Pancreas (tissue), 10 donors: Measurements from ENCODE around the gene CORO7. TPM values are rescaled to one million over a fixed set of nuclear protein-coding genes. Genes with fewer than 3 reads are reported as not detected.

Source experiments
- ATAC-seq, 4 donors: fragments of 200-7000 bp; cut with Tn5 transposase; one replicate each; pipeline versions ENCODE4 v1.8.0 to v1.9.1; 2020; ENCODE audit warnings: mild to moderate bottlenecking in 4 of 4, moderate library complexity in 4 of 4
- DNase-seq, 6 donors: peaks; one replicate each; pipeline ENCODE4 v3.0.0-alpha.2; 2020
- FAIRE-seq: peaks from 2 replicates; lab custom pipeline; 2012; peaks lifted over from hg19 to GRCh38; lab: Jason Lieb, UNC
- H3K27ac ChIP-seq, 4 donors: fragments of 200-600 bp; sonication (generic); 1 replicate in 3 of 4; 2 replicates in 1 of 4; pipeline versions ENCODE4 v1.5.0 to v1.8.0; 2020
- H3K27me3 ChIP-seq, 4 donors: fragments of 200-600 bp; one replicate each; pipeline ENCODE4 v1.8.0; 2021
- H3K36me3 ChIP-seq, 3 donors: fragments of 200-600 bp; sonication (generic) in 1 of 3; one replicate each; pipeline versions ENCODE4 v1.5.0 to v1.8.0; 2020 to 2021
- H3K4me1 ChIP-seq, 3 donors: fragments of 200-600 bp; one replicate each; pipeline ENCODE4 v1.8.0; 2021
- H3K4me3 ChIP-seq, 4 donors: fragments of 200-600 bp; sonication (generic) in 2 of 4; one replicate each; pipeline versions ENCODE4 v1.5.0 to v1.8.0; 2020 to 2021
- H3K9me3 ChIP-seq, 4 donors: fragments of 200-600 bp; one replicate each; pipeline ENCODE4 v1.8.0; 2021
- WGBS, 2 donors: extraction: QIAGEN DNeasy Blood & Tissue Kit; methylation state at CpG; one replicate each; pipeline ENCODE4 v1.1.7; 2013; 5-methylcytosine and 5-hydroxymethylcytosine counted together
- intact Hi-C, 3 donors: fragments of 100-400 bp; cut with DNase I; formaldehyde crosslinking; loops; one replicate each; pipeline versions ENCODE4 v1.11.1 to v1.14.2; 2022
- polyA plus RNA-seq, 2 donors: library from polyadenylated mRNA; stranded (reverse); fragments of 200-250 nt; gene quantifications; one replicate each; pipeline ENCODE4 v1.2.3, GENCODE V29; 2013
- total RNA-seq, 6 donors: library from RNA; stranded (reverse); fragmentation: NEBNext Ultra II Directional in 4 of 6; extraction: Animal tissue kit (Norgen Biotek cat#: 25700) in 4 of 6; gene quantifications; one replicate each; pipeline versions ENCODE4 v1.2.1 to v1.2.4, GENCODE V29; 2021 to 2023
- TF ChIP-seq, protein P1 (sequence below), 4 donors: fragments of 200-600 bp; sonication (generic) in 3 of 4; IDR thresholded peaks; one replicate each; pipeline versions ENCODE4 v1.5.0 to v1.8.0; 2021; ENCODE audit warnings: antibody characterized with exemption in 4 of 4
- donor health status: healthy with polysubstance abuse.
- donor health status: DM: no; HTN: no; CAD: no; lungs with moderate emphysema.
- donor health status: DM: no; HTN: no; CAD: no.
- donor health status: control.
- donor health status: control.
- donor health status: Bipolar disorder and iron deficiency.
- donor health status: DM: yes; HTN: yes; CAD: no.
- donor health status: DM: no; HTN: no; CAD: no.
- donor health status: DM: no; HTN: no; CAD: no.
- donor health status: DM: yes; HTN: yes; CAD: no.

The CORO7 gene
- total and polyA plus RNA-seq, 8 donors: 8.4 to 29.6 (median 18.7) TPM

DNA sequence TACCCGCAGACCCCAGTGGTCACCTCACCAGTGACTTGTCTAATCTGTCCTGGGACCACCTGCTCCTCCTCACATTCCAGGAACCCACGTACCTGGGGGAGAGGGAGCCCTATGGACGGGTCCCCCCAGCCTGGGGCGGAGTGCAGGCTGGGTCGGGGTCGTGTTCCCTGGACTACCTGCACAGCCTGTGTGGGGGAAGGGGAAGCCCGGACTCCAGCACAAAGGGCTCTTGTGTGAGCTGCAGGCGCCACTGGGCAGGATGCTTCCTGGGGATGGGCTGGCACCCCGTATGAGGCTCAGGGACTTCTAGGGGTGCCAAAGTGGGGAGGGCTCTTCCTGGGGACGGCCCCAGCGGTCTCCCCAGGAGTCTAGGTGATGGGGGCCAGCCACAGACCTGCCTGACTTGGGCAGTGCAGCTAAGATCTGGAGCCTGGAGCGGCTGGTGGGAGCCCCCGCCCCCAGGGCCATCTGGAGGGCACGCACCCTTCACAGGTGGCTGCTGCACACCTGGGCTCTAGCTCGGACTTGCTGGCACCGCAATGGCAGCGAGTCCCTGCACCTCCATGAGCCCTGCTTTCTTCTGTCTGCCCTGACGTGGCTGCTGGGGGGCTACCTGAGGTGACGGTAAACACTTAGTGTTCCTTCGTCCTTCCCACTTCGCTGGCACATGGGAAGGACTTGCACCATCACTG lies 37.3 kb downstream of the CORO7 start:
- intact Hi-C loops: no loop called here
- Histone ChIP-seq H3K9me3 (no peaks in the 10 kb centered on the region), H3K27me3 (no peaks in the 10 kb centered on the region), H3K4me3 (no peak overlapping the region), H3K4me1 (peaks cover 0 to 21% (median 21%) of the 10 kb centered on the region in 3 donors), H3K27ac (no peak overlapping the region), H3K36me3 (peaks cover 0 to 20% (median 0%) of the 10 kb centered on the region in 3 donors)
- 81 to 84% methylated on average over 20 to 21 of the region's 21 CpGs for WGBS, 2 donors
- ATAC-seq (no peak), FAIRE-seq (no peak), DNase-seq (peak in 2 of 6 donors; percentile 32 to 64)
- TF ChIP-seq, protein P1, sequence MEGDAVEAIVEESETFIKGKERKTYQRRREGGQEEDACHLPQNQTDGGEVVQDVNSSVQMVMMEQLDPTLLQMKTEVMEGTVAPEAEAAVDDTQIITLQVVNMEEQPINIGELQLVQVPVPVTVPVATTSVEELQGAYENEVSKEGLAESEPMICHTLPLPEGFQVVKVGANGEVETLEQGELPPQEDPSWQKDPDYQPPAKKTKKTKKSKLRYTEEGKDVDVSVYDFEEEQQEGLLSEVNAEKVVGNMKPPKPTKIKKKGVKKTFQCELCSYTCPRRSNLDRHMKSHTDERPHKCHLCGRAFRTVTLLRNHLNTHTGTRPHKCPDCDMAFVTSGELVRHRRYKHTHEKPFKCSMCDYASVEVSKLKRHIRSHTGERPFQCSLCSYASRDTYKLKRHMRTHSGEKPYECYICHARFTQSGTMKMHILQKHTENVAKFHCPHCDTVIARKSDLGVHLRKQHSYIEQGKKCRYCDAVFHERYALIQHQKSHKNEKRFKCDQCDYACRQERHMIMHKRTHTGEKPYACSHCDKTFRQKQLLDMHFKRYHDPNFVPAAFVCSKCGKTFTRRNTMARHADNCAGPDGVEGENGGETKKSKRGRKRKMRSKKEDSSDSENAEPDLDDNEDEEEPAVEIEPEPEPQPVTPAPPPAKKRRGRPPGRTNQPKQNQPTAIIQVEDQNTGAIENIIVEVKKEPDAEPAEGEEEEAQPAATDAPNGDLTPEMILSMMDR (IDR thresholded peaks at IDR 0.05): no peak

- no peak overlapping the region for H3K4me3 ChIP-seq
- no peaks in the 10 kb centered on the region for H3K27me3 ChIP-seq
- no peak for ATAC-seq
- H3K4me1 ChIP-seq: peaks cover 0 to 25% (median 24%) of the 10 kb centered on the region in 3 donors
- H3K36me3 ChIP-seq: peaks cover 0 to 12% (median 0%) of the 10 kb centered on the region in 3 donors
- WGBS, 2 donors: 83 to 92% methylated on average over 15 of the region's 15 CpGs
- TF ChIP-seq, protein P1 (IDR thresholded peaks at IDR 0.05): no peak
- no peak overlapping the region for H3K27ac ChIP-seq
- FAIRE-seq: no peak
- no peaks in the 10 kb centered on the region for H3K9me3 ChIP-seq
- intact Hi-C loops: no loop called here
- DNase-seq: peak in 2 of 6 donors; percentile 27 to 70
Observed at GRCh38 chr16:4378161-4378666, 38.2 kb downstream of the CORO7 start.

DNA sequence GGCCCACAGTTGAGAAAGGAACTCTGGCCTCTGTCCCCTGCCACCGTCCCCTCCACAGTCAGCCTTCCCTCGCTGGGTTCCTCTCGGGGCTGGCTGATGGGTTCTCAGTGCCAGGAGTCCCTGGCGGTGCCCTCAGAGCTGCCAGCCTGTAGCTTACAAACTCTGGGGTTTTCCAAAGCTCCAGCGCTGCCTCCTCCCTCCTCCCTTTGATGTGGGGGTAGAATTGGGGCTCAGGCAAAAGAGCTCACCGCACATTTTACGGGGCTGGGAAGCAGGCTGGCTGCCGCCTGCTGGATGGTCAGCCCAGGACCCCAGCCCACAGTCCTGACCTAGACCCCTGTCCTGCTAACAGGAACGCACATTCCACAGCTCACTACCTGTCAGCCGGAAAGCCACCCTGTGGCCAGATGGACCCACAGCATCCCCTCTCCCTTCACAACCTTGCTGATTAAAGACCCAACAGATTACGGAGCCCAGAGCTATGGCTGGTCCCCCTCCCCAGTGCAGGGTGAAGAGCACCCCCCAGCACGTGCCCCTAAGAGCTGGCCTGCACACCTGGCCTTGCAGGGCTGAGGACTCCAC lies 38.7 kb downstream of the CORO7 start:
- FAIRE-seq (no peak), ATAC-seq (peak in 1 of 4 donors; percentile 6), DNase-seq (peak in 1 of 6 donors; percentile 60)
- intact Hi-C loops: no loop called here
- H3K4me3 ChIP-seq: no peak overlapping the region
- TF ChIP-seq, protein P1 (IDR thresholded peaks at IDR 0.05): no peak
- no peaks in the 10 kb centered on the region for H3K9me3 ChIP-seq
- H3K36me3 ChIP-seq: peaks cover 0 to 7% (median 0%) of the 10 kb centered on the region in 3 donors
- no peaks in the 10 kb centered on the region for H3K27me3 ChIP-seq
- peaks cover 0 to 25% (median 24%) of the 10 kb centered on the region in 3 donors for H3K4me1 ChIP-seq
- H3K27ac ChIP-seq: peak overlapping the region in 3 of 4 donors; percentile 33 to 92 (median 86)
- WGBS, 2 donors: 62 to 68% methylated on average over 12 of the region's 12 CpGs

- peak overlapping the region in 1 of 4 donors; percentile 4 for H3K4me3 ChIP-seq
- 77 to 79% methylated on average over 27 of the region's 27 CpGs for WGBS, 2 donors
- ATAC-seq (no peak), FAIRE-seq (no peak), DNase-seq (peak in 1 of 6 donors; percentile 75)
- peak overlapping the region in 3 of 4 donors; percentile 69 to 92 (median 86) for H3K27ac ChIP-seq
- H3K4me1 ChIP-seq: peaks cover 0 to 25% (median 24%) of the 10 kb centered on the region in 3 donors
- TF ChIP-seq, protein P1 (IDR thresholded peaks at IDR 0.05): no peak
- no peaks in the 10 kb centered on the region for H3K9me3 ChIP-seq
- H3K36me3 ChIP-seq: peaks cover 0 to under 1% (median 0%) of the 10 kb centered on the region in 3 donors
- intact Hi-C loops: no loop called here
- H3K27me3 ChIP-seq: no peaks in the 10 kb centered on the region
Observed at GRCh38 chr16:4376893-4377572, 39.4 kb downstream of the CORO7 start.
